RWPE1 (cell line): ENCODE data around the gene UNCX.

Source experiments
- CTCF ChIA-PET: fragments of 350-600 bp; sonication (Branson Sonifier 250); formaldehyde crosslinking; extraction: SDS; loops from one replicate; lab custom pipeline; 2021; lab: Yijun Ruan, JAX
- POLR2A ChIA-PET: fragments of 400-600 bp; formaldehyde crosslinking; extraction: SDS; loops from one replicate; lab custom pipeline; 2020; ENCODE audit warnings: antibody characterized with exemption; ENCODE audit not compliant: low non-redundant PET; lab: Yijun Ruan, JAX
- DNase-seq: peaks from one replicate; pipeline ENCODE4 v3.0.0; 2012; ENCODE audit warnings: low spot score
- H3K27ac ChIP-seq: fragments of 450-650 bp; 2 replicates; pipeline ENCODE4 v1.5.1; 2017
- CTCF ChIP-seq: fragments of 450-650 bp; conservative IDR thresholded peaks from 2 replicates; pipeline ENCODE4 v1.5.1; 2017; ENCODE audit warnings: low read depth, mild to moderate bottlenecking

The UNCX gene

GRCh38 chr7:1227071-1227804 is 5.4 kb upstream of the UNCX start:
- no peak for TF ChIP-seq CTCF
- DNase-seq, result no peak
- ChIA-PET CTCF (interaction anchor here (0.6 to 2.6 kb wide), 3 partner anchors 54 to 206 kb away, joined by 3 to 13 read pairs (median 5); no protein-coding TSS in a partner anchor), POLR2A (no interaction called here)
- no peak overlapping the region for H3K27ac ChIP-seq

GRCh38 chr7:1227814-1228544 is 4.7 kb upstream of the UNCX start:
- POLR2A ChIA-PET, result no interaction called here
- no peak for TF ChIP-seq CTCF
- no peak for DNase-seq
- CTCF ChIA-PET, result interaction anchor here (0.6 to 1.1 kb wide), 2 partner anchors 201 to 204 kb away, joined by 3 to 4 read pairs; no protein-coding TSS in a partner anchor
- H3K27ac ChIP-seq, result no peak overlapping the region

DNA sequence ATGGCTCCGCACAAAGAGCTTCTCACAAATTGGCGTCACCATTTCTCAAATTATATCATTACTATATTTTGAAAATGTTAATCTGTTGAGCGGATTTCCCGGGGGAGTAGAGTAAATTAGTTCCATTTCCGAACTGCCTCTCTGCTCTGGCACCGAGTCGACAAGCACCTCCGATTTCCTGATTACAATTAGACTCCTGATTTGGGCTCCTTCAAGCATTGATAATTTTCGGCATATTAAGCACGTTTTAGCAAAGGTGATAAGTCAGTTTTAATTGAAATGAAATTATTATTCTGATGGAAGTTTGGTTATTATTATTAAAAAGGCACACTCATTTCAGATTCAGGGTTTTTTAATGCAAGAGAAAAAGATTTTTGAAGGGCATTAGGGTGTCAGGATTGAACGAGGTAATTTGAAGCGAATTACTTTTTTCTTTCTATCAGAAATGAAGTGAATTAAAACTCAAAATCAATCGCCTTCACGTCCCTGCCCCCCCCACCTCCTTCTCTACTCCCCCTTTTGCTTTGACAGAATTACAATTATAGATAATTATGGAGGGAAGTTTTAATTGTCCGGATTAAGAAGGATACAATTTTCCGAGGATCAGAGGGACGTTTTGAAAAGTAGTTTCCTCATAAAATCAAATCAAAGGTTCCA is 4.0 kb upstream of the UNCX start:
- CTCF ChIA-PET, result interaction anchor here (0.6 to 1.1 kb wide), 2 partner anchors 200 to 204 kb away, joined by 3 to 4 read pairs; no protein-coding TSS in a partner anchor
- no peak overlapping the region for H3K27ac ChIP-seq
- POLR2A ChIA-PET, result no interaction called here
- TF ChIP-seq CTCF, result no peak
- DNase-seq, result no peak

DNA sequence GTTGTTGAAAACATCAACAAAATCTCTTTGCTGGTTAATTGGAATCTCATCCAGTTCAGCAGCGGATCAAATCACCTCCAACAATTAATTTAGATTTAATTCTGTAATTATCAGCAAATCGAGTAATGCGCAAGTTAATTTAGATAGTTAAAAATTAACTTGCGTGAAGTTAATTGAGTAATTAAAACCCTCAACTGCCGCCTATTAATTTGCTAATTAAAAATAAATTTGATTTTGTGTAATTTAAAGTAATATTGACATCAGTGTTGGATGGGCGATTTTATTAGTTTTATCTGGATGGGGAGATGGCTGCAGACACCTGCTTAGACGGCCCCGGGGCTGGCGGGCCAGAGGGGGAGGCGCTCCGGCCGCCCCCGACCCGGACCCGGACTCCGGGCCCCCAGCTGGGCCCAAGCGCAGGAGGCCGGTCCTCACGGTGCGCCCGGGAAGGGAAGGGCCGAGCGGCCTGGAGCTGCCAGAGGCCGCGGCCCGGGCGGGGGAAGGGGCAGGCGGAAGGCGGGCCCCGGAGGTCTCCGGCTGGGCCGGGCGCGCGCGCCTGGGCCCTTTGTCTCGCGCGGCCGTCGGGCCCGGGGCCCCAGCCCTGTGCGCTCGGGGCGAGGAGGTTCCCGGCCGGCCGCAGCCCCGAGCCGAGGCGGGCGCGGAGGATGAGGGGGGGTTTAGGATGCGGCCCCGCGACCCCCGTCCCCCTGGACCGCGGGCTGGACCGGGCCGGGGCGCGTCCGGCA is 3.3 kb upstream of the UNCX start:
- no peak for DNase-seq
- H3K27ac ChIP-seq, result no peak overlapping the region
- no peak for TF ChIP-seq CTCF
- ChIA-PET POLR2A (no interaction called here), CTCF (interaction anchor here (0.5 to 1.0 kb wide), 2 partner anchors 32 to 183 kb away, joined by 3 read pairs; no protein-coding TSS in a partner anchor)

DNA sequence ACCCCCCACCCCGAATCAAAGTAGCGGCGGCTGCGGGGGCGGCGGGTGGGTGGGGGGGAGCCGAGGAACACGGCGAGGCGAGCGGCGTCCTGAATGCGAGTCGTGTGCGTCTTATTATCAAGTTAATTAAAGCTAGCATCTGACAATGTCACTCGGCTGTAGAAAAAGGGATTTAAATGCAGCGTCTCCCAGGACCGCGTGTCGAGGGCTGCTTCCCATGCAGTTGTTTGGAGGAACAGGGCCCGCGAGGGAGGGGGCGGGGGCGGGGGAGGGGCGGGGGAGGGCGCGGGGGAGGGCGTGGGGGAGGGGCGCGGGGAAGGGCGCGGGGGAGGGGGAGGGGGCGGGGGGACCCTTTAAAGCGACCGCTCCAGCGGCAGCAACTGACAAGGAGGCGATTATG is 2.7 kb upstream of the UNCX start:
- POLR2A ChIA-PET, result no interaction called here
- H3K27ac ChIP-seq, result no peak overlapping the region
- TF ChIP-seq CTCF, result no peak
- no peak for DNase-seq
- CTCF ChIA-PET, result interaction anchor here (0.5 to 1.0 kb wide), 3 partner anchors 32 to 183 kb away, joined by 3 read pairs; no protein-coding TSS in a partner anchor
